Urinary bladder (tissue), 4 donors: ENCODE results near the gene STXBP2. TPM values are rescaled to one million over a fixed set of nuclear protein-coding genes. Genes with fewer than 3 reads are reported as not detected.

Experiments
- DNase-seq: peaks from one replicate; pipeline ENCODE4 v3.0.0-alpha.2; 2015; ENCODE audit errors: extremely low spot score
- H3K27ac ChIP-seq: one replicate; pipeline ENCODE4 v1.5.1; 2013; ENCODE audit warnings: low read depth, mild to moderate bottlenecking, moderate library complexity
- H3K36me3 ChIP-seq: one replicate; pipeline ENCODE4 v1.6.1; 2013; ENCODE audit warnings: mild to moderate bottlenecking, moderate library complexity; ENCODE audit not compliant: insufficient read depth
- H3K4me1 ChIP-seq: one replicate; pipeline ENCODE4 v1.6.1; 2013; ENCODE audit warnings: mild to moderate bottlenecking, moderate library complexity; ENCODE audit not compliant: insufficient read depth
- H3K4me3 ChIP-seq: one replicate; pipeline ENCODE4 v1.5.1; 2013; ENCODE audit warnings: low read depth, low read length
- WGBS: extraction: QIAGEN DNeasy Blood & Tissue Kit; methylation state at CpG from one replicate; pipeline ENCODE4 v1.1.7; 2013; 5-methylcytosine and 5-hydroxymethylcytosine counted together
- polyA plus RNA-seq: library from polyadenylated mRNA; stranded (reverse); fragments of 200-250 nt; gene quantifications from one replicate; pipeline ENCODE4 v1.2.3, GENCODE V29; 2013
- total RNA-seq: library from RNA; depleted of rRNA; stranded (reverse); fragments of >200 nt; gene quantifications from one replicate; pipeline ENCODE4 v1.2.3, GENCODE V29; 2014
- donor health status: healthy with polysubstance abuse.
- donor health status: healthy.

Gene STXBP2
- total and polyA plus RNA-seq, 2 donors: 9.9 to 25.3 TPM

- no peak overlapping the region for H3K4me3 ChIP-seq
- WGBS: 75% methylated on average over 8 of the region's 8 CpGs
- H3K27ac ChIP-seq: no peak overlapping the region
- DNase-seq: no peak
- H3K36me3 ChIP-seq: no peaks in the 10 kb centered on the region
- H3K4me1 ChIP-seq: no peaks in the 10 kb centered on the region
Measured at GRCh38 chr19:7661744-7662538, 25.0 kb downstream of the STXBP2 start.

- H3K36me3 ChIP-seq: no peaks in the 10 kb centered on the region
- no peak overlapping the region for H3K4me3 ChIP-seq
- no peak for DNase-seq
- H3K4me1 ChIP-seq: no peaks in the 10 kb centered on the region
- WGBS: 83% methylated on average over 14 of the region's 14 CpGs
- no peak overlapping the region for H3K27ac ChIP-seq
Measured at GRCh38 chr19:7662657-7663056, 25.7 kb downstream of the STXBP2 start.

- H3K36me3 ChIP-seq: no peaks in the 10 kb centered on the region
- DNase-seq: no peak
- WGBS: 64% methylated on average over 7 of the region's 7 CpGs
- H3K4me3 ChIP-seq: no peak overlapping the region
- H3K4me1 ChIP-seq: no peaks in the 10 kb centered on the region
- no peak overlapping the region for H3K27ac ChIP-seq
Measured at GRCh38 chr19:7663706-7664105, 26.8 kb downstream of the STXBP2 start.

- no peaks in the 10 kb centered on the region for H3K36me3 ChIP-seq
Measured at GRCh38 chr19:7665076-7665475, 28.2 kb downstream of the STXBP2 start.

DNA sequence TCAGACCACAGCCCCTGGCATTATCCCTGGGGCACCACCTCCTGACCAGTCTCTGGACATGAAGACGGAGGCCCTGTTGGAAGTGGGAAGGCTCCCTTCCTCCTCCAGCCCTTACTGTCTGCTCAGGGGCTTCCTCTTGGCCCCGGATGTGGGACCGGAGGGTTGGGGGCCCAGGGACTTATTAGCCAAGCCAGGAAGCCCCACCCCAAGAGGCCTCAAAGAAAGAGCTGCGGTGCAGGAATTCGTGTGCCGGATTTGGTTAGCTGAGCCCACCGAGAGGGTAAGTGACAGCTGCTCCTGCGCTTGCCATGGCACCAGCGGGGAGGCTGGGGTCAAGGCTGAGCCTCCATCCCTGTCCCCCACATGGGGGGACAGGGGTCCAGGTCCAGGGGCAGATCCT lies 31.9 kb downstream of the STXBP2 start, which contains the start of gene RETN:
Gene RETN, plus strand, starts transcription at position 208 of the 400 bp plus-strand sequence. CDS start 278 bp downstream, outside the sequence.
- Histone ChIP-seq H3K4me3 (no peak within 1 kb of the TSS), H3K4me1 (no peaks in the 10 kb centered on the region), H3K27ac (no peak within 1 kb of the TSS), H3K36me3 (no peaks in the 10 kb centered on the region)
- no peak for DNase-seq
- whole genome bisulfite sequencing: 78% methylated on average over 9 of the region's 9 CpGs

More at GRCh38 chr19:7665076-7665475, 28.2 kb downstream of the STXBP2 start:
- no peak for DNase-seq
- WGBS: 32% methylated on average over 4 of the region's 4 CpGs
- H3K4me1 ChIP-seq: no peaks in the 10 kb centered on the region
- H3K27ac ChIP-seq: no peak overlapping the region
- no peak overlapping the region for H3K4me3 ChIP-seq

DNA sequence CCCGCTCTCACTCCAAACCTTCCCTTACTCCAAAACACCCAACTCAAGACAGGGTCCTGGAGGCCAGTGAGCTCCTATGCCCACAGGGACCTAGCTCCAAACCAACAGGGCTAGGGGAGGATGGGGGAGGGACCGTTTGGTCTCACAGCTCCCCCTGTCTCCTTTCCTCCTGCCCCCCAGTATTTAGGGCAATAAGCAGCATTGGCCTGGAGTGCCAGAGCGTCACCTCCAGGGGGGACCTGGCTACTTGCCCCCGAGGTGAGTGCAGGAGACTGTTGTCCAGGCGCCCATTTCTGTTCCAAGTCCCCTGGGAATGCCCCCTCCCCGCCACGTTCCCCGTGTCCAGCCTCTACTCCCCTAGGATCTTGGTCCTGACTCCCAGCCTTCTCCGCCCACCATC lies 32.7 kb downstream of the STXBP2 start:
- 26% methylated on average over 9 of the region's 9 CpGs for WGBS
- Histone ChIP-seq H3K36me3 (no peaks in the 10 kb centered on the region), H3K27ac (no peak overlapping the region), H3K4me1 (no peaks in the 10 kb centered on the region), H3K4me3 (no peak overlapping the region)
- no peak for DNase-seq

DNA sequence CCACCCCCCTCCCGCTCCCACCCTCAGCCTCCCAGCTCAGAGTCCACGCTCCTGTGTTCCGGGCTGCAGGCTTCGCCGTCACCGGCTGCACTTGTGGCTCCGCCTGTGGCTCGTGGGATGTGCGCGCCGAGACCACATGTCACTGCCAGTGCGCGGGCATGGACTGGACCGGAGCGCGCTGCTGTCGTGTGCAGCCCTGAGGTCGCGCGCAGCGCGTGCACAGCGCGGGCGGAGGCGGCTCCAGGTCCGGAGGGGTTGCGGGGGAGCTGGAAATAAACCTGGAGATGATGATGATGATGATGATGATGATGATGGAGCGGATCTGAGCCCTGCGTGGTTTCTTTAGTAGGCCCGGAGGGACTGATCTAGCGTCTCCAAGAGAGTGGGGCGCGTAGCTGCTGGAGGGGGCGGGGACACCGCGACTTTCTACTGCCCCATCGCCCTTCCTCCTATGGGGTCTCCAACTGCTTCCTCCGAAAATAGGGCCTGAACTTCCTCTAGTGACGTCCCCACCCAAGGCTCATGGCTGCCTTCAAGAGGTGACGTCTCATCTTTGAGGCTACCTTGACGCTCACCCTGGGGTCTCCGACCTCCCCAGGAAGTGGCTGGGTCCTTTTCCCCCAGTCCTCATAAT lies 33.4 kb downstream of the STXBP2 start:
- 2% methylated on average over 43 of the region's 43 CpGs for WGBS
- H3K4me3 ChIP-seq: no peak overlapping the region
- H3K27ac ChIP-seq: no peak overlapping the region
- no peaks in the 10 kb centered on the region for H3K4me1 ChIP-seq
- DNase-seq: no peak
- no peaks in the 10 kb centered on the region for H3K36me3 ChIP-seq

DNA sequence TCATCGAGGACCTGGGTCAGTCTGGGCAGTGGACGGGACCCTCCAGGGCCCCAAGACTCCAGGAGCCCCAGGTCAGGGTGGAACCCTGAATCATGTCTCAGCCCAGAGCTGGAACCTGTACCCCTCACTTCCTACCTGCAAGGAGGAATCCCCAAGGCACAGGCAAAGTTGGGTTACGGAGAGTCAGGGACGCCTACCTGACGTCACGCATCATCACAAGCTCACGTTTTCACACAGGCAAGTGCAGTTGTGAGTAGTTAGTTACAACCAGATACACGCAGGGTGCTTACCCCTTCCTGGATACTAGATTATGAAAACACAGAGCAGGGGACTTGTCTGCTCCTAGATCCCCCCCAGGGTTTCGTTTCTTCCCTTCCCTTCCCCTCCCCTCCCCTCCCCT lies 33.9 kb downstream of the STXBP2 start:
- no peaks in the 10 kb centered on the region for H3K4me1 ChIP-seq
- no peaks in the 10 kb centered on the region for H3K36me3 ChIP-seq
- H3K27ac ChIP-seq: no peak overlapping the region
- whole genome bisulfite sequencing: 22% methylated on average over 9 of the region's 9 CpGs
- no peak overlapping the region for H3K4me3 ChIP-seq
- no peak for DNase-seq

- Histone ChIP-seq H3K36me3 (no peaks in the 10 kb centered on the region), H3K4me3 (no peak overlapping the region), H3K27ac (no peak overlapping the region), H3K4me1 (no peaks in the 10 kb centered on the region)
- 42% methylated on average over 9 of the region's 9 CpGs for WGBS
- no peak for DNase-seq
Measured at GRCh38 chr19:7672522-7672921, 35.6 kb downstream of the STXBP2 start.

DNA sequence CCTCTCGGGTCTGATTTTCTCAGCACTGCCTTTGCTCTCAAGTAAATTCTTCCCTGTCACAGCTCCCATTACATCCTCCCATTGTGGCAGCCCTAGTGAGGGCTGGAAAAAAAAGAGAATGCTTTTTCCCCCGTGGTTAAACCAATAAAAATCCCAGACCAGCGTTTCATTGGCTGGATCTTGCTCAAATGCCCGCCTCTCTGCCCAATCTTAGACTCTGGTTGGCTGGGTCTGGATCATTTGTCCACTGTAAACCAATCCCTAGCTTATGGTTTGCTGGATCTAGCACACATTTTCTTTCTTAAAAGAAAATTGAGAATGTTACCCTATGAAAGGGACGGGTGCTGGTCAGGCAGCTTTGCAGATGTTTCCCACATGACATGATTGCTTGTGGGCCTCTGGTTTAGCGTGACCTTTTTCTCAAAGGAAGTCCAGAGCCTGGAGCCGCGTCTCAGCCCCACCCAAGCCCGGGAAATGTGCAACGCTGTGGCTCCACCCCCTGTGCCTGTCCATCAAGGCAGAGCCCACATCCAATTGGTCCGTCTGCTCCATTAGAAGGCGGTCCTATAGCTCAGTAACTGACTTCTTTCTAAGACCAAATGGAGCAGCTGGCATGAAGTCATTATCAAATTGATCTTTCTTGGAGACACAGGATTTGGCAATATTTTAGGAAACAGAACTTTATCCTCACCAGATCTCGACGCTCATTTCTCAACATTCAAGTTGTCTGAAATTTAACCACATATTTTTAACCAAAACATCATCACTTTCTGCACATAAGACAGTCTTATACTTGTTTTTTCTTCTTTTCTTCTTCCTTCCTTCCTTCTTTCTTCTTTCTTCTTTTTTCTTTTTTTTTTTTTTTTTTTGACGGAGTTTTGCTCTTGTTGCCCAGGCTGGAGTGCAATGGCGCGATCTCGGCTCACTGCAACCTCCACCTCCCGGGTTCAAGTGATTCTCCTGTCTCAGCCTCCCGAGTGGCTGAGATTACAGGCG lies 37.4 kb downstream of the STXBP2 start:
- Histone ChIP-seq H3K4me1 (no peaks in the 10 kb centered on the region), H3K27ac (no peak overlapping the region), H3K4me3 (no peak overlapping the region), H3K36me3 (no peaks in the 10 kb centered on the region)
- DNase-seq: no peak
- 49% methylated on average over 21 of the region's 21 CpGs for WGBS

GRCh38 chr19:7676376-7676775 lies 39.5 kb downstream of the STXBP2 start:
- Histone ChIP-seq H3K27ac (no peak overlapping the region), H3K36me3 (no peaks in the 10 kb centered on the region), H3K4me3 (no peak overlapping the region), H3K4me1 (no peaks in the 10 kb centered on the region)
- WGBS: 36% methylated on average over 7 of the region's 7 CpGs
- no peak for DNase-seq

GRCh38 chr19:7676854-7677253 lies 39.9 kb downstream of the STXBP2 start, which contains the start of gene MCEMP1:
Gene MCEMP1 (plus strand): TSS chr19:7677090. CDS start chr19:7677121, 31 bp downstream.
- no peak within 1 kb of the TSS for H3K4me3 ChIP-seq
- no peak within 1 kb of the TSS for H3K27ac ChIP-seq
- WGBS: 44% methylated on average over 10 of the region's 10 CpGs
- H3K36me3 ChIP-seq: no peaks in the 10 kb centered on the region
- no peak for DNase-seq
- no peaks in the 10 kb centered on the region for H3K4me1 ChIP-seq

GRCh38 chr19:7677669-7678311 lies 40.9 kb downstream of the STXBP2 start:
- no peak overlapping the region for H3K4me3 ChIP-seq
- 58% methylated on average over 12 of the region's 12 CpGs for WGBS
- no peaks in the 10 kb centered on the region for H3K4me1 ChIP-seq
- no peak overlapping the region for H3K27ac ChIP-seq
- no peak for DNase-seq
- no peaks in the 10 kb centered on the region for H3K36me3 ChIP-seq
